SK-N-MC (cell line): ENCODE data around the gene MSTN.

ENCODE experiments used
- EZH2 ChIP-seq: fragments of 200-600 bp; sonication (generic); IDR thresholded peaks from one replicate; pipeline ENCODE4 v1.6.1; 2017; ENCODE audit warnings: antibody characterized with exemption
- POLR2AphosphoS5 ChIP-seq: IDR thresholded peaks from 2 replicates; pipeline ENCODE4 v1.6.1; 2012; ENCODE audit warnings: mild to moderate bottlenecking, low read depth, low read length, borderline replicate concordance

GRCh38 chr2:190099890-190100697 lies 37.6 kb upstream of the MSTN start:
- TF ChIP-seq POLR2AphosphoS5 (no peak), EZH2 (no peak)
